Stimulated activated CD8-positive, alpha-beta memory T cell treated with anti-CD3 and anti-CD28 coated beads, Interleukin-4, amount 100 ng/mL, for 4 hours (primary cell): Measurements from ENCODE around the gene TIPIN.
A peak's percentile ranks its signal among the peaks of the same experiment; 100 is the strongest.
"Not testable (repeated sequence)": the region's sequence is repeated elsewhere in the genome, so short reads cannot be mapped to it uniquely, and the experiment has no call there.

Experiments used
- DNase-seq, 2 donors: peaks; one replicate each; pipeline ENCODE4 v3.0.0-alpha.2; 2020; ENCODE audit warnings: low read depth in 2 of 2, low spot score in 1 of 2

Gene TIPIN

DNA sequence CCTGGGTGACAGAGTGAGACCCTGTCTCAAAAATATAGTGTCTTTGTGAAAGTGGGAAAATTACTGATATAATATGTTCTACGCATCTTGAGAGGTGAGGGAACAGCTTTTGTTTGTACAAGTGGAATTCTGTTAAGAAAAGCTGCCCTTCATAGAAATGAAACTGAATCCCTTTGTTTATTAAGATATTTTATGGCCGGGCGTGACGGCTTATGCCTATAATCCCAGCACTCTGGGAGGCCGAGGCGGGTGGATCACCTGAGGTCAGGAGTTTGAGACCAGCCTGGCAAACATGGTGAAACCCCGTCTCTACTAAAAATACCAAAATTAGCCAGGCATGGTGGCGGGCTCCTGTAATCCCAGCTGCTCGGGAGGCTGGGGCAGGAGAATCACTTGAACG, 52.1 kb downstream of the TIPIN start:
- not testable (repeated sequence) for DNase-seq

DNA sequence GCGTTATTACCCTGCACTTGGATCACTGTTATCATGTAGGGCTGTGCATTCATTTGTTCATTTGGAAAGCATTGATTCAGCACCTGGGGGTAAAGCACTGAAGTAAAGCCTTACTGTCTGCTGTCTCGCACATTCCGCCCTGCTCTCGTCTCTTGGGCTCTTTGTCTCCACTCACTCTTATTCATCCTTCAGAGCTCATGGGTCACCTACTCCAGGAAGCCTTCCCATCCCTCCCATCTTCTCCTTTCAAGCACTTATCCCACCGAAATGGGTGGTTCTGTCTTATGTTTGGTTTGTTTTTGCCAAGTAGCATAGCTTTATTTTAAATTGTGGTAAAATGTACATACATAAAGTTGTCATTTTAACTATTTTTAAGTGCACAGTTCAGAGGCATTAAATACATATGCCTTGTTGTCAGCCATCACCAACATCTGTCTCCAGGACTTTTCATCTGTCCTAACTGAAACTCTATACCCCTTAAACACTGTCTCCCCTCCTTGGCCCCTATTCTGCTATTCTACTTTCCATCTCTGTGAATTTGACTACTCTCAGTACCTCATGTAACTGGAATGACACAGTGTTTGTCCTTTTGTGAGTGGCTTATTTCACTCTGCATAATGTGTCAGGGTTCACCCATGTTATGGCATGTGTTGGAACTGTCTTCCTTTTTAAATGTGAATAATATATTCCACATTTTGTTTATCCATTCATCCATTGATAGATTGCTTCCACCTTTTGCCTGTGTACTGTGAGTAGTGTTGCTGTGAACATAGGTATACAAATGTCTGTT, 53.8 kb downstream of the TIPIN start:
- DNase-seq, result no peak

DNA sequence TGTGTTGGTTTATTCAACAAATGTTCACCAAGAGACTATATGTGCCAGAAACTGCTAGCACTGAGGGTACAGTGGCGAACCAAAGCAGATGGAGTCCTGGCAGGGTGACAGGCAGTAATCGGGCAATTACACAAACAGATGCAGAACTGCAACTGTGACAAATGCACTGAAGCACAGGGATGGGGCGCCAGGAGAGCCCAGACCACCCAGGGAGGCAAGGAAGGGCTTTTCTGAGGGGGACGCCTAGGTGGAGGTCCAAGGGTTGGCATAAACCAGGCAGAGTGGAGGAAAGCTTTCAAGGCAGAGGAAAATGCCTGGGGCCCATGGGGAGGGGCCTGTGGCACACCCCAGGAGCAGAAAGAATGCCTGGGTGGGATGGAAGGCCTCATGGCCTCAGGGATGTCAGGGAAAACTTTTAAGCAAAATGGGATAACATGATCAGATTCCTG, 57.7 kb downstream of the TIPIN start:
- no peak for DNase-seq

DNA sequence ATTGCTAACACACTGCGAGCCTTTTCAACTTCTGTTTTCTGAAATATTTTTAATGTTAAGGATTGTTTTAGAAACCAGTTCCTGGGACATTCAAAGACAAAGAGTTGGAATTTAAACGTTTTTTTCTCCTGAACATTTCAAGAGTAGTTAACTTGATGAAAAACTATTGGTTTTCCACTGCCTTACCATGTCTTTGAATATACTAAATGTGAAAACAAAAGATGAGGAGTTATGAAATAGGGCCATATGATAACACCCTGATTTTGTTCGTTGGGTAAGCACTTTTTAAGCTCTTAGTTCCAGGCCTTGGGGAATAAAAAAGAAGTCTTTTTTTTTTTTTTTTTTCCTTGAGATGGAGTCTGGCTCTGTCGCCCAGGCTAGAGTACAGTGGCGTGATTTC, 60.3 kb downstream of the TIPIN start:
- no peak for DNase-seq

DNA sequence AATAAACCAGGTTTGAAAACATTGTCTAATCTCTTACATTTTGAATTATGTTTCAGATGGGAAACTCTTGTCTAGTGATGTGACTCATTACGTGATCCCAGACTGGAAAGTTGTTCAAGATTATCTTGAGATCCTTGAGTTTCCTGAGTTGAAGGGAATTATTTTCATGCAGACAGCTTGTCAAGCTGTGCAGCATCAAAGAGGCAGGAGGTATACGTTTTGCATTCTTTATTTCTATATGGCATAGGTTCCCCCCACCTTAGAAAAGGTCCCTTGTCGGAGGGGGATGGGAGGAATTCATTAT, 61.6 kb downstream of the TIPIN start:
- no peak for DNase-seq

DNA sequence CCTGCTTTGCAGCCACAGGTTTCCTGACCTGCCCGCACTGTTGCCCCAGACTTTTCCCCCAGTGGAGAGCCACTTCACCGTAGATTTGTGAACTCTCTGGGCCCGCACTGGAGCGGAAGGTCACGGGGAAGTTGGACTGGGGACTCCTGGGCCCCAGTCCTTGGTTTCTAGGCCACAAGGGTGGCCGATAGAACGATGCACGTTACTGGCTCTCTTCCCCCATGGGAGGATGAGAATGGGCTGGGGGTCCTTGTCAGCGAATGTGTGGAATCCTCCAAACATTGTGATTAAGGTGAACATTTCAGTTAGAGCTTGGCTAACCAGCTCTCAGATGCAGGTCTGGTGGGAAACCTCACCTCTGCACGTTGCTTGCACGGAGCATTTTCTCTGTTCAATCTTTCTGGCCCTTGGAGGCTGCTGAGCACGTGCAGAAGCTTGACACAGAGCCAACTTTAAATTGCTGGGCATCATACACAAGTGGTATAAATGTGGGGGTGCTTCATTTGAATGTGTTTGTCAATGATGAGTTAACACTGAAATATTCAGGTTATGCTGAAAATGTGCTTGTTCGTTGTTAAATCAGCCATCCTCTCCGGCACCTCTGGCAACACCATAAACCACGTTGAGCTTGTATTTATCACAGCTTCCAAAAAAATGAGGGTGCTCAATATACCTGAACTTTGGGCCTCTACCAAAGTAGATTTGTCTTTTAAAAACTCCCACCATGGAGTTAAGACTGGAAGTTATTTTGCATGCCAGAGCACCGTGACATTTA, 62.1 kb downstream of the TIPIN start:
- peak in 1 of 2 donors; percentile 6 for DNase-seq

DNA sequence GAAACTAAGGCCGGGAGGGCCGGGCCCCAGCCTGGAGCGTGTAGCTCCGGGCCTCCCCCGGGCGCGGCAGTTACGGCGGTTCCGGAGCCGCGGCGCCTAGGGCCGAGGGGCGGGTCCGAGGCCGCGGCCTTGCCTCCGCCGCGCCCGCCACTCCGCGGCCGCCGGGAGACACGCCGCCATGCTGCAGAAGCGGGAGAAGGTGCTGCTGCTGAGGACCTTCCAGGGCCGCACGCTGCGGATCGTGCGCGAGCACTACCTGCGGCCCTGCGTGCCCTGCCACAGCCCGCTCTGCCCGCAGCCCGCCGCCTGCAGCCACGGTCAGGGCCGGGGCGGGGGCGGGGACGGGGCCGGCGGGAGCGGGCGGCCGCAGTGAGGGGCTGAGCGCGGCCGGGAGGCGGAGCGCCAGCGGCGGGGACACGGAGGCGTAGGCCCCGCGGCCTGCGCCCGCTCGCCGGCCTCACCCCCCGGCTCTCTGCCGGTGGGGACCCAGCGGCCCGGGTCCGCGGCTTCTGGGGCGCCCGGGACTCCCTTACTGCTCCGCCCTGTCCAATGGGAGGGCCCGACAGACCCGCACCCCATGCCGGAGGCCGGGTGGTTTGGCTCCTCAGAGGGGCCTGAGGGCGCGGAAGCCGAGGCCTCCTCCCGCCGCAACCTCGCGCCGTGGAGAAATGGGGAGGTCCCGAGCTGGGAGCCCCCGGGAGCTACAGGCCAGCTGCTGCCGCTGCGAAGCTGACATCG, 62.9 kb downstream of the TIPIN start, which contains the start of gene DIS3L:
DIS3L (plus strand) TSS at position 150 of the 738 bp plus-strand sequence; CDS start at position 179, 29 bp downstream.
- DNase-seq, result peak; percentile 5 to 32

DNA sequence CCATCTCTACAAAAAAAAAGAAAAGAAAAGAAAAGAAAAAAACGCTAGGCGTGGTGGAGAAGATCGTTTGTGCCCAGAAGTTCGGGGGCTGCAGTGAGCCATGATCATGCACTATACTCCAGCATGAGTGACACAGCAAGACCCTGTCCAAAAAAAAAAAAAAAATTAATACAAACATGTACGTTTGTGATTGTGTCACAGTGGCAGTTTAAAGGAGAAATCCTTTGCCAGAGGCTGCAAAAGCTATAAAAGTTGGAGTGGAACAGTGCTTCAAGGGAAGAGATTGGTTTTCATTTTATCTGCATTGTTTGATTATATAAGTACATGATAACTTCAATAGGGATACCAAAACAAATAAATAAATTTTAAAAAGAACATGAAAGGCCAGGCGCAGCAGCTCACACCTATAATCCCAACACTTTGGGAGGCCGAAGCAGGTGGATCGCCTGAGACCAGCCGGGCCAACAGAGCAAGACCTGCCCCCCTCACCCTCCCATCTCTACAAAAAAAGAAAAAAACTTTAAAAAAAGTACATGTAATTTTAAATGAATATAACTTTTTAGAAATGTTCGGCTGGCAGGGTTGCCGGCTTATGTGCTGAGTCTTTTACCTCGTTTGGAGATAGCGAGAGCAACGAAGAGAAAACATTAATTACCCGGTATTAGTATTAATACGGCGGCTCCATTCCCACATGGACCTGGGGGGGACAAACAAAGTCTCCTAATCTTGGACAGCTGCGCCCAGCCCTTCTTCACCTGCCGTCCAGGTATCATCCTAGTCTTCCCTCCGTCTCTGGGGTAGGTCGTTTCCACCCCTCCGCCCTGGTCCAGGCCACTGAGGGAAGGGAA, 63.7 kb downstream of the TIPIN start:
- no peak for DNase-seq

DNA sequence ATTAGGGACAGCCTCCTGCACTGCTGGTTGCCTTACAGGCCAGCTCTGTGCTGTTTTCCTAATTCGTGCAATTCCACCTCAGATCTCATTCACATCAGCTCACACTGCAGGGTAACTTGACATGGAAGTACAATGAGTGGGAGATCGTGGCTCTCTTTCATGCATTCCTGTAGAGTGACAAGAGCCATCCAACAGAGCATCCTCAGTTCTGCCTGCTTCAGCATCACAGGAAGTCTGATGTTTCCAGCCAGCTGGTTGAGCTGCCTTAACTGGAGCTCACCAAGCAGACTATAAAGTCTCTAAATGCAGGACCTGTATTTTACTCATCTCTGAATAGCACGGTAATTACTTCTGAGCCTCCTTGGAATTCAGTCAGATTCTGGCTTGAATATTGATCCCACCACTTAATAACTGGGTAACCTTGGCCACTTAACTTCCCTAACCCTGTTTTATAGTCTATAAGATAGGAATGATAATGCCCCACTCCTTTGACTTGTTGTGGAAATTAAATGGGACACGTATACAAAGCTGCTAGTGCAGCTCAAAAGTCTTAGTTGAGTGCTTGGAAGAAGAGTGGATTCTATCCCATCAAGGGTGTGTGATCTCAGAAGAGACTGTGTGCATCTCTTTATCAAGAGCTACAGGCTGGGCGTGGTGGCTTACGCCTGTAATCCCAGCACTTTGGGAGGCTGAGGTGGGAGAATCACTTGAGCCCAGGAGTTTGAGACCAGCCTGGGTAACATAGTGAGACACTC, 64.5 kb downstream of the TIPIN start:
- DNase-seq, result no peak

DNA sequence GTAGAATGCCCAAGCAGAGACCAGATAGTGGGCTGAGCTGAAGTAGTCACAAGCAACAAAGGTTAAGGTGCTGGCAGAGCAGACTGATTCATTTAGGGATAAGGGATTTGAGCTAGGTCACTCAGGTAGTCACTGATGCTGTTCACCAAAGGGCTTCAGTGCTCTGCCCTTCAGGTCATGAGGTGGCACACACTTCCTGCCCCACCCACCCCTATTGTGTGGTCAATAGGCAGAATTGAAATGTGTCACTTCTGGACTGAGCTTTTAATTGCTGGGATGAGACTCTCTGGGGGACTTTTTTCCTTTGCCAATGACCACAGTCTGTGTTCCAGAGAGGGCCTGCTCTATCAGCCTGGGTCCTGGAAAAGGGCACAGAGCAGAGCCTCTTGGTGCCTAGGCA, 66.0 kb downstream of the TIPIN start:
- no peak for DNase-seq

DNA sequence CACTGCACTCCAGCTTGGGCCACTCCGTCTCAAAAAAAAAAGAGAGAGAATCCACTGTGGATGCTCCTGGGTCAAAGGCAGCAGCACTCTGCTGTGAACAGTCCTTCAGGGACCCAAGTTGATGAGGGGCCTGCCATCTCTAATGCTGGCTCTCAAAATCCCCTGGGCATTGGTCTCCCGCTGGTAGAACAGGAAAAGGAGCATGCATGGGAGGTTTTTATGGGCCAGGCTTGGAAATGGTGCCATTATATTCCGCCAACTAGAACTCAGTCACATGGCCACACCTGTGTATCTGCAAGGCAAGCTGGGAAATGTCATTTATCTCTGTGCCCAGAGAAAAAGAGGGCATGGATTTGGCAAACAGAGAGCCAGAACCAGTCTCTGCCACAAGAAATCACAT, 66.5 kb downstream of the TIPIN start:
- no peak for DNase-seq

DNA sequence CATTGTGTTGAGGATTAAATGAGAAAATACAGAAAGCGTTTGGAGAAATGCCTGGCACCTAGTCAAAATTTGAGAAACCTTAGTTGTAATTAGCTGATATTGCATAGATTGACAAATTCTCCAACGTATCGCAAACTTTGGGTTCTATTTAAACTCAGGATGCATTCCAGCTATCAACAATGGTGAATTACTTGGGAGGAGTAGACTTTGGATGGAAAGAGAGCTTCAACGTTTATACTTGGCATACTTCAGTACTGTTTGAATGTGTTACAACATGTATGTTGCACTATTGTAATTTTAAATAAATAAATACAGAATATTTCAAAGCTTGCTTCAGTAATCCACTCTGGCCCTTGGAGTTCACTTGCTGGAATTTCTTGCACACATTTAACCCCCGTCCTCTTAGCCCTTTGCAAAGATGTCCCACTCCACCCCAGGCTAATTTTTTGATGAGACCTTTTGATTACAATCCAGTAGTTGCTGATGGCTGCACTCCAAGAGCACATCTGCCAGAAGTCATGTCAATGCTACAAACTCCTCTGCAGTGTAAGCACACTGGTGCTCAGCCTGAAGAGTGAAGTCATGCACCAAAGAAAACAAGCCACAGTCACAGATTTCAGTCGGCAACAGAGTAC, 67.8 kb downstream of the TIPIN start:
- DNase-seq, result no peak

DNA sequence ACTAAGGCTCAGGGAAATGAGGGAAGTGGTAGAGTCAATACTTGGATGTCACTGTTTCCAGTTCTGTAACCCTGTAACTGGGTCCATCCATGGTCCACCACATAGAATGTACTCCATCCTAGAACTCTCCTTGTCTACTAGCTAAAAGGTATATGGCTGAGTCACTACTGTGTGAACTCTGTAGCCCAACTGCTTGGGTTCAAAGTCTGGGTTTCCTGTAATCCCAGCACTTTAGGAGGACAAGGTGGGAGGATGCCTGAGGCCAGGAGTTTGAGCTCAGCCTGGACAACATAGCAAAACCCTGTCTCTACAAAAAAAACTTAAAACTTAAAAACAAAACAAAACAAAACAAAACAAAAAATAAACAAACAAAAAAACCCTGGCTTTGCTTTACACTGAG, 68.4 kb downstream of the TIPIN start:
- DNase-seq, result no peak

DNA sequence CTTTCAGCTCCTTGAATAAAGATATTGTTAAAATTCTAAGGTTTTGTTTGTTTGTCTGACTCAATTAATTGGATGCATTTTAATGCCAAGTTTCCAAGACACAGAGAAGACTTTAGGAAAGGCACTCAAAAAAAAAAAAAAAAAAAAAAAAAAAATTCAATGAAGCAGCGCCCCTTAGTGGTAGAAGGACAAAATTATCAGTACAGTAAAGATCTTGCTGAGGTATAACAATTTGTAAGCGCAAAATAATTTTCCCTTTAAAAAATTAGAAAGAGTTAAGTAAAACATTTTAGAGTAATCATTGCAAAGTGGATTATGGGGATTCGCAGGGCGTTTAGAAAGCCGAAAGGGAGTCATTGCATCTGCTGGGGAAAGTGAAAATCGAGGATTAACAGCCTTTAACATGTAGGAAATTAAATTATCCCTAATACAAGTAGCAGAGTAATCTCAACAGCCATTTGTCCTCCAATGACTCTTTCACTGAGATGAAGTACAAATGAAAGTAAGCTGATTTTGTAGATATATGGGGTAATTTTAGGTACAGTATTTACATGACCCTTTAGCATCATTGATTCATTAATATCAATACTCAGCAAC, 68.9 kb downstream of the TIPIN start:
- no peak for DNase-seq
